A549 (cell line): ENCODE data around the gene PNMA6A. TPM values are rescaled to one million over a fixed set of nuclear protein-coding genes. Genes with fewer than 3 reads are reported as not detected.
"Not testable (repeated sequence)": the region's sequence is repeated elsewhere in the genome, so short reads cannot be mapped to it uniquely, and the experiment has no call there.

Experiments
- ATAC-seq, 2 experiments: fragments of 200-7000 bp in 1 of 2; fragments of >200 bp in 1 of 2; cut with Nextera tagmentation in 1 of 2; cut with Tn5 transposase in 1 of 2; 3 replicates each; pipeline versions ENCODE4 v1.8.0 to v1.9.1; 2018 to 2020; ENCODE audit warnings: mild to moderate bottlenecking in 1 of 2, moderate library complexity in 1 of 2
- CTCF ChIA-PET: fragments of 300-600 bp; sonication (Branson Sonifier 250); formaldehyde crosslinking; extraction: SDS; loops from one replicate; lab custom pipeline; 2021; ENCODE audit warnings: antibody characterized with exemption, inconsistent platforms; lab: Yijun Ruan, JAX
- POLR2A ChIA-PET: fragments of 350-600 bp; formaldehyde crosslinking; extraction: SDS; loops from one replicate; lab custom pipeline; 2021; ENCODE audit warnings: antibody characterized with exemption, inconsistent platforms; lab: Yijun Ruan, JAX
- DNase-seq, 2 experiments: peaks; one replicate each; pipeline versions ENCODE4 v3.0.0 to v3.0.0-alpha.2; 2011 to 2016; ENCODE audit warnings: low read depth in 1 of 2, low spot score in 1 of 2
- FAIRE-seq: peaks from 2 replicates; lab custom pipeline; 2011; peaks lifted over from hg19 to GRCh38; lab: Jason Lieb, UNC
- H3K27ac ChIP-seq, 2 experiments: fragments of >200 bp; sonication (Bioruptor Twin); formaldehyde crosslinking; 3 replicates each; pipeline ENCODE4 v1.5.1; 2016 to 2017
- H3K4me1 ChIP-seq: fragments of >200 bp; sonication (Bioruptor Twin); formaldehyde crosslinking; 3 replicates; pipeline ENCODE4 v1.6.1; 2016
- H3K4me2 ChIP-seq: fragments of >200 bp; sonication (Bioruptor Twin); formaldehyde crosslinking; 3 replicates; pipeline ENCODE4 v1.6.1; 2016
- H3K4me3 ChIP-seq: fragments of >200 bp; sonication (Bioruptor Twin); formaldehyde crosslinking; 3 replicates; pipeline ENCODE4 v1.5.1; 2016
- H3K9me3 ChIP-seq: fragments of >200 bp; sonication (Bioruptor Twin); formaldehyde crosslinking; 3 replicates; pipeline ENCODE4 v1.6.1; 2016
- WGBS: methylation state at CpG from one replicate; pipeline ENCODE4 v1.1.6; 2017; ENCODE audit errors: missing lambda C conversion rate; 5-methylcytosine and 5-hydroxymethylcytosine counted together
- polyA plus RNA-seq, 4 experiments: library from polyadenylated mRNA; depleted of rRNA in 3 of 4; stranded (reverse); fragments of >200 nt; fragmentation: RNase III in 1 of 4; extraction: RNeasy Plus Mini Kit Qiagen cat#74134 plus additional on column Dnase treatment in 1 of 4; gene quantifications; 2 replicates in 3 of 4; 3 replicates in 1 of 4; pipeline ENCODE4 v1.2.3, GENCODE V29; 2011 to 2017
- small RNA-seq, 6 experiments: library from RNA; depleted of rRNA; stranded (forward); fragments of <200 nt; gene quantifications; one replicate each; pipeline ENCODE3, GENCODE V24; 2012

The PNMA6A gene
- polyA plus RNA-seq, 2 of the 4 experiments (the other 2 are of a cell fraction) = 0.93 to 3.3 TPM

DNA sequence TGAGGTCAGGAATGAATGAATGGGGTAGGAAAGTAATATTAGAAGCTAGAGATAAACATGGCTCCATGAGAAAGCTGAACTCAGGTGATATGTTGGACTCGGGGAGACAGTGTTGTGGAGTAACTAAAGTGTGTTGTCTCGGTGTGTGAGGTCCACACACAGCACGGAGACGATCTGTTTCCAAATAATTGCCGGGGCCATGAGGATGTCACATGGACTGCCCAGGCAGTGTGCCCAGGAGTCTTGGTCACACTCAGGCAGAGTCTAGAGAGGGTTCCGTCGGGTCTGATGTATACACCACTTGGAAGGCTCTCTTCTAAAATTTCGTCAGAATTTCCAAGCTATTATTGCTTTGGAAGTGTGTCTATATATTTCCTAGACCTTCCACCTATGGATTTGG lies 48.0 kb downstream of the PNMA6A start:
- POLR2A ChIA-PET, H3K27ac ChIP-seq, DNase-seq, FAIRE-seq, H3K4me2 ChIP-seq, H3K4me1 ChIP-seq, ATAC-seq, H3K4me3 ChIP-seq, CTCF ChIA-PET, H3K9me3 ChIP-seq: not testable (repeated sequence)
- WGBS = no CpG with 5 or more reads among the region's 8 CpGs

GRCh38 chrX:153123468-153123867 lies 51.2 kb downstream of the PNMA6A start:
- H3K4me2 ChIP-seq, H3K27ac ChIP-seq, H3K4me3 ChIP-seq, H3K4me1 ChIP-seq, ATAC-seq, DNase-seq, POLR2A ChIA-PET, CTCF ChIA-PET, H3K9me3 ChIP-seq: not testable (repeated sequence)
- FAIRE-seq = peak; percentile 97
- 0% methylated on average over 1 of the region's 14 CpGs for WGBS

Small RNA genes lying within 50 kb of the gene (small RNA-seq; reads per million reads assigned to genes)
- 0 reads per million in 6 experiments for gene AC243428.1

Other genes with a start within 250 kb of the PNMA6A start
- gene CETN2, start 241.7 kb upstream of the PNMA6A start, polyA plus RNA-seq (2011; rRNA removed) = 64.7 and 69.2 TPM in 2 replicates
- gene CETN2, start 241.7 kb upstream of the PNMA6A start, polyA plus RNA-seq (2017; fragmentation: RNase III; extraction: RNeasy Plus Mini Kit Qiagen cat#74134 plus additional on column Dnase treatment) = 77.8 to 87.3 TPM (median 82.6 TPM) in 3 replicates
- gene NSDHL, start 241.4 kb upstream of the PNMA6A start, polyA plus RNA-seq (2011; rRNA removed) = 24.9 and 26.9 TPM in 2 replicates
- gene NSDHL, start 241.4 kb upstream of the PNMA6A start, polyA plus RNA-seq (2017; fragmentation: RNase III; extraction: RNeasy Plus Mini Kit Qiagen cat#74134 plus additional on column Dnase treatment) = 43.0 to 51.3 TPM (median 50.5 TPM) in 3 replicates
- gene ZNF185, start 174.4 kb upstream of the PNMA6A start, polyA plus RNA-seq (2011; rRNA removed) = 11.2 and 12.8 TPM in 2 replicates
- 4.9 to 5.2 TPM (median 5.0 TPM) in 3 replicates for gene ZNF185, start 174.4 kb upstream of the PNMA6A start, polyA plus RNA-seq (2017; fragmentation: RNase III; extraction: RNeasy Plus Mini Kit Qiagen cat#74134 plus additional on column Dnase treatment)
- gene PNMA5, start 78.3 kb upstream of the PNMA6A start, polyA plus RNA-seq (2011; rRNA removed) = not detected in 2 replicates
- not detected in 3 replicates for gene PNMA5, start 78.3 kb upstream of the PNMA6A start, polyA plus RNA-seq (2017; fragmentation: RNase III; extraction: RNeasy Plus Mini Kit Qiagen cat#74134 plus additional on column Dnase treatment)
- 0.08 and 0.11 TPM in 2 replicates for gene PNMA3, start 16.0 kb upstream of the PNMA6A start, polyA plus RNA-seq (2011; rRNA removed)
- gene PNMA3, start 16.0 kb upstream of the PNMA6A start, polyA plus RNA-seq (2017; fragmentation: RNase III; extraction: RNeasy Plus Mini Kit Qiagen cat#74134 plus additional on column Dnase treatment) = 0.10 to 0.26 TPM (median 0.16 TPM) in 3 replicates
- 0.04 and 0.12 TPM in 2 replicates for gene MAGEA1, start 106.8 kb downstream of the PNMA6A start, polyA plus RNA-seq (2011; rRNA removed)
- not detected in 3 replicates for gene MAGEA1, start 106.8 kb downstream of the PNMA6A start, polyA plus RNA-seq (2017; fragmentation: RNase III; extraction: RNeasy Plus Mini Kit Qiagen cat#74134 plus additional on column Dnase treatment)
- not detected in 2 replicates for gene PNMA6F, start 249.3 kb downstream of the PNMA6A start, polyA plus RNA-seq (2011; rRNA removed)
- not detected in 3 replicates for gene PNMA6F, start 249.3 kb downstream of the PNMA6A start, polyA plus RNA-seq (2017; fragmentation: RNase III; extraction: RNeasy Plus Mini Kit Qiagen cat#74134 plus additional on column Dnase treatment)